Esophagus muscularis mucosa (tissue), 4 donors: ENCODE data around the gene NPHP4. TPM values are rescaled to one million over a fixed set of nuclear protein-coding genes. Genes with fewer than 3 reads are reported as not detected.

Experiments
- DNase-seq: peaks from one replicate; pipeline ENCODE4 v3.0.0-alpha.2; 2017; ENCODE audit errors: extremely low spot score
- H3K27ac ChIP-seq, 4 donors: fragments of 200-600 bp; sonication (generic); replicated peaks in 1 of 4; 1 replicate in 3 of 4; 2 replicates in 1 of 4; pipeline ENCODE4 v1.5.1; 2016 to 2019; ENCODE audit warnings: mild to moderate bottlenecking in 1 of 4
- H3K27me3 ChIP-seq, 4 donors: fragments of 200-600 bp; sonication (generic); one replicate each; pipeline versions ENCODE4 v1.5.1 to v1.6.0; 2016 to 2019
- H3K36me3 ChIP-seq, 4 donors: fragments of 200-600 bp; sonication (generic); one replicate each; pipeline ENCODE4 v1.5.1; 2016 to 2019
- H3K4me1 ChIP-seq, 4 donors: fragments of 200-600 bp; sonication (generic); one replicate each; pipeline ENCODE4 v1.5.1; 2016 to 2019
- H3K4me3 ChIP-seq, 4 donors: fragments of 200-600 bp; sonication (generic); 1 replicate in 2 of 4; 2 replicates in 2 of 4; pipeline ENCODE4 v1.5.1; 2016 to 2019; ENCODE audit warnings: mild to moderate bottlenecking in 4 of 4, moderate library complexity in 1 of 4
- H3K9me3 ChIP-seq, 4 donors: fragments of 200-600 bp; sonication (generic); 1 replicate in 3 of 4; 2 replicates in 1 of 4; pipeline ENCODE4 v1.5.1; 2016 to 2019
- EP300 ChIP-seq: sonication (generic); formaldehyde crosslinking; IDR thresholded peaks from one replicate; pipeline ENCODE4 v1.6.1; 2017; ENCODE audit warnings: antibody characterized with exemption
- POLR2A ChIP-seq: fragments of 450-650 bp; IDR thresholded peaks from one replicate; pipeline ENCODE4 v1.6.1; 2017; ENCODE audit warnings: antibody characterized with exemption, moderate library complexity, mild to moderate bottlenecking, low read depth
- POLR2AphosphoS5 ChIP-seq, 2 donors: sonication (generic); formaldehyde crosslinking; IDR thresholded peaks; one replicate each; pipeline ENCODE4 v1.6.1; 2017; ENCODE audit warnings: antibody characterized with exemption in 2 of 2
- WGBS: methylation state at CpG from one replicate; pipeline ENCODE4 v1.1.5; 2018; 5-methylcytosine and 5-hydroxymethylcytosine counted together
- intact Hi-C: fragments of 100-400 bp; cut with DNase I; formaldehyde crosslinking; loops from one replicate; pipeline ENCODE4 v1.15.1; 2023
- total RNA-seq, 4 donors: library from RNA; depleted of rRNA; stranded (reverse); fragments of >200 nt; gene quantifications; one replicate each; pipeline versions ENCODE4 v1.1.0 to v1.2.1, GENCODE V29; 2016
- TF ChIP-seq, protein P1 (sequence below), 3 experiments: fragments of 200-600 bp in 2 of 3; fragments of 450-650 bp in 1 of 3; sonication (generic) in 2 of 3; IDR thresholded peaks; one replicate each; pipeline ENCODE4 v1.5.1; 2017 to 2019; ENCODE audit warnings: antibody characterized with exemption in 3 of 3, mild to moderate bottlenecking in 2 of 3, moderate library complexity in 1 of 3

Gene NPHP4
- total RNA-seq, 4 donors from 2014 or later, result 6.5 to 9.1 (median 8.0) TPM

DNA sequence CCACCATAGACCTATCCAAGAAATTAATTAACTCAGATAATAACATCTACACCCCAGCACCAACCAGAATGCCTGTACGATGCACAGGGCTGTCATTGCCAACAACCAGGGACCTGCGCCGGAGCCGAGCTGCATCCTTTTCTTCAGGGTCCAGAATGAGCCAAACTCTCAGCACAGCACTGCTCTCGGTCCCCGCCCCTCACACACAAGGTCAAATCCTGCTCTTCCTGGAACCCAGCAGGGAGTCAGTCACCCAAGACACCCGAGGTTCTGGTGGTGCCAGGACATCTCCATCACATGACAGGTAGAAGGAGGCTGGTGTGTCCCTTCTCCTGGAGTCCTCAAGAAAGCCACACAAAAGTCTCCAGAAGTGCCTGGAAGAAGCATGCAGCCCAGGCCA, 31.9 kb downstream of the NPHP4 start:
- Histone ChIP-seq H3K27ac (no peak overlapping the region), H3K27me3 (no peaks in the 10 kb centered on the region), H3K9me3 (no peaks in the 10 kb centered on the region), H3K4me1 (no peaks in the 10 kb centered on the region), H3K4me3 (no peak overlapping the region), H3K36me3 (peaks cover 16 to 90% (median 65%) of the 10 kb centered on the region in 4 donors)
- TF ChIP-seq EP300, result no peak
- TF ChIP-seq, protein P1, sequence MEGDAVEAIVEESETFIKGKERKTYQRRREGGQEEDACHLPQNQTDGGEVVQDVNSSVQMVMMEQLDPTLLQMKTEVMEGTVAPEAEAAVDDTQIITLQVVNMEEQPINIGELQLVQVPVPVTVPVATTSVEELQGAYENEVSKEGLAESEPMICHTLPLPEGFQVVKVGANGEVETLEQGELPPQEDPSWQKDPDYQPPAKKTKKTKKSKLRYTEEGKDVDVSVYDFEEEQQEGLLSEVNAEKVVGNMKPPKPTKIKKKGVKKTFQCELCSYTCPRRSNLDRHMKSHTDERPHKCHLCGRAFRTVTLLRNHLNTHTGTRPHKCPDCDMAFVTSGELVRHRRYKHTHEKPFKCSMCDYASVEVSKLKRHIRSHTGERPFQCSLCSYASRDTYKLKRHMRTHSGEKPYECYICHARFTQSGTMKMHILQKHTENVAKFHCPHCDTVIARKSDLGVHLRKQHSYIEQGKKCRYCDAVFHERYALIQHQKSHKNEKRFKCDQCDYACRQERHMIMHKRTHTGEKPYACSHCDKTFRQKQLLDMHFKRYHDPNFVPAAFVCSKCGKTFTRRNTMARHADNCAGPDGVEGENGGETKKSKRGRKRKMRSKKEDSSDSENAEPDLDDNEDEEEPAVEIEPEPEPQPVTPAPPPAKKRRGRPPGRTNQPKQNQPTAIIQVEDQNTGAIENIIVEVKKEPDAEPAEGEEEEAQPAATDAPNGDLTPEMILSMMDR (IDR thresholded peaks at IDR 0.05), result no peak
- no peak for TF ChIP-seq POLR2AphosphoS5 (IDR thresholded peaks at IDR 0.05)
- no peak for TF ChIP-seq POLR2A
- DNase-seq, result no peak
- intact Hi-C loops, result no loop called here
- WGBS, result 96% methylated on average over 4 of the region's 7 CpGs

DNA sequence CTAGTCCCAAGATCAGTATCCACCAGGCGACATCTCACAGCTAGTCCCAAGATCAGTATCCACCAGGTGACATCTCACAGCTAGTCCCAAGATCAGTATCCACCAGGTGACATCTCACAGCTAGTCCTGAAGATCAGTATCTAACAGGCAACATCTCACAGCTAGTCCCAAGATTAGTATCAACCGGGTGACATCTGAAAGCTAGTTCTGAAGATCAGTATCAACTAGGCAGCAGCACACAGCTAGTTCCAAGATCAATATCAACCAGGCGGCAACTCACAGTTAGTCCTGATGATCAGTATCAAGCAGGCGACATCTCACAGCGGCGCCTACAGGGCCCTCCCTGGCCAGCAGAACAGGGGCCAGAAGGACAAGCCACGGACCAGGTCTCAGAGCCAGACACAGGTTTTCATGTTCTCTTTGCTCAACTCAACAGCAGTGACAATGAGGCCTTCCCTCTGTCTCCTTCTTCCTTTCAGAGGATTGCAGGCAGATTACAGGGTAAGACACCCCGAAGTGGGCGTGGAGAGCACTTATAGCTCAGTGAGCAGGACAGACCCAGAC, 32.5 kb downstream of the NPHP4 start:
- no peak for TF ChIP-seq POLR2A
- TF ChIP-seq, protein P1 (IDR thresholded peaks at IDR 0.05), result no peak
- TF ChIP-seq EP300, result no peak
- TF ChIP-seq POLR2AphosphoS5 (IDR thresholded peaks at IDR 0.05), result no peak
- Histone ChIP-seq H3K4me1 (no peaks in the 10 kb centered on the region), H3K27me3 (no peaks in the 10 kb centered on the region), H3K4me3 (no peak overlapping the region), H3K27ac (no peak overlapping the region), H3K9me3 (no peaks in the 10 kb centered on the region), H3K36me3 (peaks cover 16 to 91% (median 64%) of the 10 kb centered on the region in 4 donors)
- intact Hi-C loops, result no loop called here
- 98% methylated on average over 6 of the region's 9 CpGs for WGBS
- no peak for DNase-seq

DNA sequence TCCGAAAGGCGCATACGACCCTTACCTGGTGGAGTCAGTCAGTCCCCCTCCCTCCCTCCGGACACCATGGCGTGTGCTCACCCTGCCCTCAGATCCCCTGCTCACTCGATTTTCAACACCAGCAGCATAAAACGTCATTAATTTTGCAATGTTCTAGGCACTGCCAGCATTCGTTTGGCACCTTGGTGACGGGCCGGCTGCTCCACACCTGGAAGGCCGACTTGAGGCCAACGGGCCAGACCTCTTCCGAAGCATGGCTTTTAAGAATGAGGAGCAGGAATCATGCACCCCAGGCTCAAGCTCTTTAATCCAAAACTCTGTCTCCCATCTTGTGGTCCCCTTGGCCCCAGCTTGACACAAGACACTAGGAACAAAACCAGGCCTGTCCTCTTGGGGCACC, 33.1 kb downstream of the NPHP4 start:
- TF ChIP-seq, protein P1 (IDR thresholded peaks at IDR 0.05), result no peak
- no peak for TF ChIP-seq EP300
- TF ChIP-seq POLR2A, result no peak
- TF ChIP-seq POLR2AphosphoS5 (IDR thresholded peaks at IDR 0.05), result no peak
- no peak for DNase-seq
- Histone ChIP-seq H3K27me3 (no peaks in the 10 kb centered on the region), H3K9me3 (no peaks in the 10 kb centered on the region), H3K27ac (no peak overlapping the region), H3K36me3 (peaks cover 17 to 92% (median 64%) of the 10 kb centered on the region in 4 donors), H3K4me1 (no peaks in the 10 kb centered on the region), H3K4me3 (no peak overlapping the region)
- intact Hi-C loops, result no loop called here
- WGBS, result 91% methylated on average over 13 of the region's 13 CpGs

DNA sequence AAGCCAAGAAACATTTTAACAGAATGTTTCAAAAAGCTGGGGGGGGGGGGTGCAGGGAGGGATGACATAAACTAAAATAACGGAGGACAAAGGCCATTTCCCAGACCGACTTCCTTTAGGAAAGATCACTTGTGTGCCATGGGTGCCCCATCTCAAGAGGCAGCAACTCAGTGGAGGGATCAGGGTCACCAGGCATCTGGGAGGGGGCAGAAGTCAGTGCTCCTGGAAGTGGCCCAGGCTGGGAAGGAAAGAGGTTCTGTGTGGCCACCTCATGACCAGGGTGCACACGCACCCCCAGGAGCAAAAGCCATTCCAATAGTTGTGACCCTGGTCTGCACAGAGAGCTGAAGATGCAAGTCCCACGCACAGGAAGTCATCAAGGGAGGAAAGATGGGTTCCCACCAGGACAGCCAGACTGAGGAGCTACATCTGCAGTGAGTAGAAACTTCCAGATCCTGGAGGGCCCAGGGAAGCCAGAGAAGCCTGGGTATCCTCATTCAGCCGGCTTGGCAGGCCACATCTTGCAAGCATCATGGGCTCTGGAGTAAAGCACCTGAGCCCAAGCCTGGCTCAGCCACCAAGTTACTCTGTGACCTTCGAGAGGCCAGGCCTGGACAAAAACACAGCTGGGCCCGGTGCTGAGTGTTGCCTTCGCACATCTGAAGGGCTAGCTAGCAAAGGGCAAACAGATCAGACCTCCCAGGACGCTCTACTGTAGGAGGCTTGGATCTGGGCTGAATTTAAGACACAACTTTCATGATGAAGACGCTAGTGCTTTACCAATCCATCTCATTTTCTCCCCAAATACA, 36.0 kb downstream of the NPHP4 start:
- Histone ChIP-seq H3K36me3 (peaks cover 21 to 95% (median 66%) of the 10 kb centered on the region in 4 donors), H3K4me1 (no peaks in the 10 kb centered on the region), H3K27ac (no peak overlapping the region), H3K4me3 (no peak overlapping the region), H3K9me3 (no peaks in the 10 kb centered on the region), H3K27me3 (no peaks in the 10 kb centered on the region)
- no peak for DNase-seq
- WGBS, result 92% methylated on average over 6 of the region's 10 CpGs
- TF ChIP-seq EP300, result no peak
- intact Hi-C loops, result no loop called here

DNA sequence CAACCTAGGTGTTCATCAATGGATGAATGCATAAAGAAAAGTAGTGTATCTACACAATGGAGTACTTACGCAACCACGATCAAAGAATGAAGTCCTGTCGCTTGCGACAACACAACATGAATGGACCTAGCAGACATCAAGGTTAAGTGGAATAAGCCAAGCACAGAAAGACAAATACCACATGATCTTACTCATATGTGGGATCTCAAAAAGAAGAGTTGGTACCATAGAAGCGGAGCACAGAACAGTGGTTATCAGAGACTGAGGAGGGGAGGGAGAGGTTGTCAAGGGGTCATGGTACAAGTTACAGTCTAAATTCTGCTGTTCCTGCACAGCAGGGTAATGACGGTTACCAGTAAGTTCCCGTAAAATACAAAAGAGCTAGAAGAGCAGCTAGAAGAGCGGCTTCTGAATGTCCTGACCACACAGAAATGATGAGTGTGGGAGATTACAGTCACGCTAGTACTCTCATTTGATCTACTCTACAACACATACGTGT, 36.7 kb downstream of the NPHP4 start:
- Histone ChIP-seq H3K9me3 (no peaks in the 10 kb centered on the region), H3K27me3 (no peaks in the 10 kb centered on the region), H3K4me1 (no peaks in the 10 kb centered on the region), H3K4me3 (no peak overlapping the region), H3K27ac (no peak overlapping the region), H3K36me3 (peaks cover 18 to 95% (median 65%) of the 10 kb centered on the region in 4 donors)
- TF ChIP-seq, protein P1 (IDR thresholded peaks at IDR 0.05), result no peak
- TF ChIP-seq POLR2A, result no peak
- no peak for TF ChIP-seq POLR2AphosphoS5 (IDR thresholded peaks at IDR 0.05)
- WGBS, result 99% methylated on average over 10 of the region's 10 CpGs
- intact Hi-C loops, result no loop called here
- DNase-seq, result no peak
